Testis (tissue), 3 donors: ENCODE measurements around the gene KLLN. TPM values are rescaled to one million over a fixed set of nuclear protein-coding genes. Genes with fewer than 3 reads are reported as not detected.
"Not testable (repeated sequence)": the region's sequence is repeated elsewhere in the genome, so short reads cannot be mapped to it uniquely, and the experiment has no call there.

ENCODE experiments used
- DNase-seq: peaks from one replicate; pipeline ENCODE4 v3.0.0-alpha.2; 2019
- H3K27ac ChIP-seq, 2 donors: fragments of 200-600 bp; sonication (generic); one replicate each; pipeline ENCODE4 v1.5.1; 2019
- H3K27me3 ChIP-seq: fragments of 200-600 bp; sonication (generic); one replicate; pipeline ENCODE4 v1.5.1; 2019
- H3K36me3 ChIP-seq: fragments of 200-600 bp; sonication (generic); one replicate; pipeline ENCODE4 v1.5.1; 2017; ENCODE audit warnings: low read depth; ENCODE audit errors: missing control alignments
- H3K4me1 ChIP-seq: fragments of 200-600 bp; sonication (generic); one replicate; pipeline ENCODE4 v1.5.1; 2019
- H3K4me3 ChIP-seq, 2 donors: fragments of 200-600 bp; sonication (generic); one replicate each; pipeline ENCODE4 v1.5.1; 2017 to 2019
- H3K9me3 ChIP-seq: fragments of 200-600 bp; sonication (generic); one replicate; pipeline ENCODE4 v1.5.1; 2017
- CTCF ChIP-seq, 3 experiments: fragments of 450-650 bp in 2 of 3; fragments of 200-600 bp in 1 of 3; sonication (generic) in 1 of 3; IDR thresholded peaks; one replicate each; pipeline ENCODE4 v1.5.1; 2016 to 2019; ENCODE audit warnings: antibody characterized with exemption in 3 of 3, mild to moderate bottlenecking in 2 of 3, moderate library complexity in 1 of 3
- POLR2A ChIP-seq: fragments of 450-650 bp; IDR thresholded peaks from one replicate; pipeline ENCODE4 v1.6.1; 2017; ENCODE audit warnings: antibody characterized with exemption, mild to moderate bottlenecking, moderate library complexity
- WGBS, 2 donors: methylation state at CpG; one replicate each; pipeline ENCODE4 v1.1.5; 2018; 5-methylcytosine and 5-hydroxymethylcytosine counted together
- intact Hi-C: fragments of 100-400 bp; cut with DNase I; formaldehyde crosslinking; loops from one replicate; pipeline ENCODE4 v1.15.1; 2023; ENCODE audit warnings: low total_unique reads
- polyA plus RNA-seq: library from polyadenylated mRNA; stranded (reverse); fragments of 350-450 nt; fragmentation: Illumina TruSeq; extraction: RNeasy Lipid Tissue Mini Kit (QIAGEN cat#74804); gene quantifications from one replicate; pipeline ENCODE4 v1.2.3, GENCODE V29; 2014; ENCODE audit warnings: low read depth, low replicate concordance; ENCODE audit not compliant: insufficient read depth
- total RNA-seq, 2 donors: library from RNA; depleted of rRNA; stranded (reverse); fragments of >200 nt; gene quantifications; one replicate each; pipeline ENCODE4 v1.2.3, GENCODE V29; 2016

KLLN gene
- total and polyA plus RNA-seq, 3 donors from 2014 or later: 2.0 to 3.9 (median 2.0) TPM

DNA sequence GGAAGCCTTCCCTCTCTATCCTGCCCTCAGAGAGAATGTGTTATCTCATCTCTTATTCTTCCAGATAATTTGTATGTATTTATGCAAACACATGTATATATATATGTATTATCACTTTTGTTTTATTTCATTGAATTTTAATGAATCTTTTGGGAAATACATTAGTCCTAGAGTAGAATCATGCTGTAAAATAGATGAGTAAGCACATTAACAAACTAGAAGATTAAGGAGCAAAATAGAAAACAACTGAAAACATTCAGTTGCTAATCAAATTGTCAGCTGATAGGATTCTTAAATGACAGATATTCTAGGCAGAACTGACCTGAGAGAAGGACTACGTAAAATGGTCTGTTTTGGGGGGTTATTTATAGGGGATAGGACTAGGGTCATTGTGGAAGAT lies 11.2 kb downstream of the KLLN start:
- no peaks in the 10 kb centered on the region for H3K36me3 ChIP-seq
- no peak overlapping the region for H3K4me3 ChIP-seq
- no peaks in the 10 kb centered on the region for H3K9me3 ChIP-seq
- DNase-seq: no peak
- H3K27me3 ChIP-seq: no peaks in the 10 kb centered on the region
- H3K27ac ChIP-seq: no peak overlapping the region
- intact Hi-C loops: loop anchor here (10.0 kb wide), 1 partner anchor 703 kb away; no protein-coding TSS in a partner anchor
- 92 to 100% methylated on average over 1 of the region's 1 CpG for WGBS, 2 donors
- TF ChIP-seq CTCF (IDR thresholded peaks at IDR 0.05) (no peak), POLR2A (no peak)
- no peaks in the 10 kb centered on the region for H3K4me1 ChIP-seq

GRCh38 chr10:87850742-87851205 lies 12.6 kb downstream of the KLLN start:
- intact Hi-C loops: loop anchor here (10.0 kb wide), 1 partner anchor 704 kb away; no protein-coding TSS in a partner anchor

GRCh38 chr10:87849001-87849400 lies 14.3 kb downstream of the KLLN start:
- no peak for DNase-seq
- H3K27ac ChIP-seq: no peak overlapping the region
- H3K4me3 ChIP-seq: no peak overlapping the region
- H3K9me3 ChIP-seq: no peaks in the 10 kb centered on the region
- no peaks in the 10 kb centered on the region for H3K36me3 ChIP-seq
- no peaks in the 10 kb centered on the region for H3K4me1 ChIP-seq
- no peaks in the 10 kb centered on the region for H3K27me3 ChIP-seq
- intact Hi-C loops: no loop called here
- TF ChIP-seq CTCF (IDR thresholded peaks at IDR 0.05) (no peak), POLR2A (no peak)

More at GRCh38 chr10:87850742-87851205, 12.6 kb downstream of the KLLN start:
- H3K27me3 ChIP-seq: no peaks in the 10 kb centered on the region
- TF ChIP-seq CTCF (IDR thresholded peaks at IDR 0.05) (peak; percentile 37 to 47 (median 40)), POLR2A (no peak)
- DNase-seq: peak; percentile 79
- H3K27ac ChIP-seq: no peak overlapping the region
- H3K36me3 ChIP-seq: no peaks in the 10 kb centered on the region
- no peak overlapping the region for H3K4me3 ChIP-seq
- no peaks in the 10 kb centered on the region for H3K4me1 ChIP-seq
- no peaks in the 10 kb centered on the region for H3K9me3 ChIP-seq
- 21 to 23% methylated on average over 5 of the region's 5 CpGs for WGBS, 2 donors

GRCh38 chr10:87847550-87847949 lies 15.8 kb downstream of the KLLN start:
- no peaks in the 10 kb centered on the region for H3K9me3 ChIP-seq
- TF ChIP-seq CTCF (IDR thresholded peaks at IDR 0.05) (no peak), POLR2A (no peak)
- intact Hi-C loops: no loop called here
- no peaks in the 10 kb centered on the region for H3K4me1 ChIP-seq
- H3K27ac ChIP-seq: no peak overlapping the region
- no peaks in the 10 kb centered on the region for H3K36me3 ChIP-seq
- no peak overlapping the region for H3K4me3 ChIP-seq
- DNase-seq: no peak
- H3K27me3 ChIP-seq: no peaks in the 10 kb centered on the region

DNA sequence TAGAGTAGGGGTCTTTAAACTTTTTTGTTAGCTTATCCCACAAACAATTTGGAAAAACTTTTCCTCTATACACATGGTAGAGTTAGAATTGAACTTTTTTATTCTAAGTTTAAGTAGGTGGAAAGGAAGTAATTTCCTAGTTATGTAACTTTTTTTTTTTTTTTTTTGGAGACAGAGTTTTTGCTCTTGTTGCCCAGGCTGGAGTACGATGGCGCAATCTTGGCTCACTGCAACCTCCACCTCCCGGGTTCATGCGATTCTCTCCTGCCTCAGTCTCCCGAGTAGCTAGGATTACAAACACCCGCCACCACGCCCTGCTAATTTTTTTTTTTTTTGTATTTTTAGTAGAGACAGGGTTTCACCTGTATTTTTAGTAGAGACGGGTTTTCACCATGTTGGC lies 16.6 kb downstream of the KLLN start:
- intact Hi-C loops, H3K27ac ChIP-seq, H3K4me1 ChIP-seq, H3K4me3 ChIP-seq, H3K36me3 ChIP-seq, DNase-seq, H3K27me3 ChIP-seq, H3K9me3 ChIP-seq: not testable (repeated sequence)
- WGBS, 2 donors: 96 to 97% methylated on average over 8 of the region's 8 CpGs
